Esophagus squamous epithelium (tissue), 4 donors: Measurements from ENCODE around the gene KCNJ6.

Experiments used
- POLR2A ChIP-seq, 4 donors: fragments of 450-650 bp; IDR thresholded peaks; one replicate each; pipeline ENCODE4 v1.6.1; 2017; ENCODE audit warnings: antibody characterized with exemption in 4 of 4, mild to moderate bottlenecking in 4 of 4, moderate library complexity in 3 of 4
- TF ChIP-seq, protein P1 (sequence below), 6 experiments: fragments of 450-650 bp in 4 of 6; fragments of 200-600 bp in 2 of 6; sonication (generic) in 2 of 6; IDR thresholded peaks; one replicate each; pipeline ENCODE4 v1.5.1; 2016 to 2019; ENCODE audit warnings: antibody characterized with exemption in 6 of 6, mild to moderate bottlenecking in 4 of 6, moderate library complexity in 4 of 6

DNA sequence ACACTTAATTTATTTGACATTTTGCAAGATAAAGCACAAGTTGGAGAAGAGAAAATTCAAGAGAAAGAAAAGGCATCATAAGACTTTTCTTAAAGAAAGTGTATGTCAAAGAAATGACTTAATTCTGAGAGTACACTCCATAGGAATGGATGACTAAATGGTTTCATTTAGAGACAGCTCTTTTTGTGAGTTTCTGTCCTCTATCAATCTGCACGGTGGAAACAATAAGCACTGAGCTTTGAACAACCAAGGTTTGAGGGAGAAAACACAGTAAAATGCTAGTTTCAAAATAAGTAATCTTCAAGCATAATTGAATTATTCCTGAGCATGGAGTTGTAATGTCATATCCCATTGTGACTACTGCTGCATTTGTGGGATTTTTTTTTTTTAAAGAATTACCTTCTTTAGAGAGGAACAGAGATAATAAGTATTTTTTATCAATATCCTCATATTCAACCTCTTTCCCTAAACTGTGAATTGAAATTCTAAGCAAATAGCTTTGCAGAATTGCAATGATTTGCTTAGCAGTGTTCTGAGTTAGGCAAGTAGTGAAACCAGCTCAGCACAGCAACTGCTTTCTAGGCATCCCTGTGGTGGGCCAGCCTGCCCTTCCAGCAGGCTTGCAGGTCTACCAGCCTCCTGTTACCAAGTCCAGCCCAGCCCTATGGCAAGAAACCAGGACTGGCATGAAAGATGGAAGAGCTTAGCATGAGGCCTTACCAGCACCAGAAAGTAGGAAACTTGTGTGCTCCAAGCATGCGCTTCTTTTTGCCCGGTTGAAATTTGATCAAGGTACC is 38.2 kb downstream of the KCNJ6 start:
- TF ChIP-seq, protein P1, sequence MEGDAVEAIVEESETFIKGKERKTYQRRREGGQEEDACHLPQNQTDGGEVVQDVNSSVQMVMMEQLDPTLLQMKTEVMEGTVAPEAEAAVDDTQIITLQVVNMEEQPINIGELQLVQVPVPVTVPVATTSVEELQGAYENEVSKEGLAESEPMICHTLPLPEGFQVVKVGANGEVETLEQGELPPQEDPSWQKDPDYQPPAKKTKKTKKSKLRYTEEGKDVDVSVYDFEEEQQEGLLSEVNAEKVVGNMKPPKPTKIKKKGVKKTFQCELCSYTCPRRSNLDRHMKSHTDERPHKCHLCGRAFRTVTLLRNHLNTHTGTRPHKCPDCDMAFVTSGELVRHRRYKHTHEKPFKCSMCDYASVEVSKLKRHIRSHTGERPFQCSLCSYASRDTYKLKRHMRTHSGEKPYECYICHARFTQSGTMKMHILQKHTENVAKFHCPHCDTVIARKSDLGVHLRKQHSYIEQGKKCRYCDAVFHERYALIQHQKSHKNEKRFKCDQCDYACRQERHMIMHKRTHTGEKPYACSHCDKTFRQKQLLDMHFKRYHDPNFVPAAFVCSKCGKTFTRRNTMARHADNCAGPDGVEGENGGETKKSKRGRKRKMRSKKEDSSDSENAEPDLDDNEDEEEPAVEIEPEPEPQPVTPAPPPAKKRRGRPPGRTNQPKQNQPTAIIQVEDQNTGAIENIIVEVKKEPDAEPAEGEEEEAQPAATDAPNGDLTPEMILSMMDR (IDR thresholded peaks at IDR 0.05), result no peak
- no peak for TF ChIP-seq POLR2A (IDR thresholded peaks at IDR 0.05)
